ENCODE results near the gene EMD. TPM values are rescaled to one million over a fixed set of nuclear protein-coding genes. Genes with fewer than 3 reads are reported as not detected.

EMD gene
- total RNA-seq, 3 donors from 2014 or later, result 107 to 113 (median 111) TPM

DNA sequence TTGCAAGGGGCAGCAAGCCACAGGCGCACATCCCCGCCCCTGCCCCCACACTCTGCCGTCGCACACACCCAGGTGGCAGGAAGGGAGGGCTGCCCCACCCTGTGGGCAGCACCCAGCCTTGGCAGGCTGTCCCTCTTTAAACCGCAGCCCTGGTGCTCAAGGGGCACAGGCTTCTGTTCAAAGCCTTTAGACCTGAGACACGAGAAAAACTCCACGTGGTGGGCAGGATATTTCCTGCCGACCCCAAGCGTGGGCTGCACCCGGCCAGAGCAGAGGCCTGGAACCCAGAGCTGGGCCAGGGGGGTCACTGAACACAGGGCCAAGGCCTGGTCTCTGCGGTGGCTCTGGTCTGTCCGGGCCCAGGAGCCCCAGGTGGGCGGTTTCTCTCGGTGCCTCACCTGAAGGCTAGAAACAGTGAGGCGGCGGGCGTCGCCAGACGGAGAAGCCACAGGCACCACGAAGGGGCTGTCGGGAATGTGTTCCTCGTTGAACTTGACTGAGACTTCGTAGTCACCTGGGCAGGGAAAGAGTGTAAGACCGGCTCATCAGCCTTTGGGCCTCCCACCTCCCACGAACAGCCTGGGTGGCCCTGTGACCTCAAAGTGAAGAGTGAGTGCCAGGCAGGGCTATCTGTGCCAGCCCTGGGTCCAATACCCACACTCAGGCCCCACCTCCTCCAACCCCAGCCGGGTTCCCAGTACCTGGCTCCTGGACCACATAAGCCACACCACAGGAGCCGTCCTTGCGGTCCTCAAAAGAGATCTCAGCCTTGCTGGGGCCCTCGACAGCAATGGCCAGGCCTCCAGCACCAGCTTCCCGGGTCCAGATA is 27.7 kb upstream of the EMD start:
- DNase-seq (no peak), ATAC-seq (peak in 1 of 2 donors; percentile 11)
- H3K27me3 Mint-ChIP-seq (ENCODE audit: low read depth), result no peaks in the 10 kb centered on the region
- no peak overlapping the region for H3K4me3 Mint-ChIP-seq
- H3K36me3 Mint-ChIP-seq (ENCODE audit: insufficient read depth), result peaks cover 2% of the 10 kb centered on the region
- H3K4me1 Mint-ChIP-seq (ENCODE audit: low read depth), result peaks cover 42% of the 10 kb centered on the region
- H3K9me3 Mint-ChIP-seq, result no peaks in the 10 kb centered on the region

DNA sequence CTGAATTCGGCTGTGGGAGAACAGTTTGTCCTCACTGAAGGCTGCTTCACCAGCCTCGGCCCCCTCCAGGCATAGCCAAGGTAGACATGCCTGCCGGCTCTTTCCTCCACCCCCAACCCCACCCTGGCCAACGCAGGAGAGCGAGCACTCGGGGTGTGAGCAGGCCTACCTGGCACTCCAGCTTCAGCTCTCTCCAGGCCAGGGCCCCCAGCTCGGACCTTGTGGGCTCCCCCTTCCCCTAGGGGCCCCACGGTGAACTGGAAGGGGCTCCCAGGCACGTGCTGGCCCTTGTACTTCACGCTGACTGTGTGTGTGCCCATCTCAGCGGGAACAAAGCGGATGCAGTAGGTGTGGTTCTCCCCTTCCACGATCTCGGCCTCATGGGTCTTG is 27.1 kb upstream of the EMD start:
- Mint-ChIP-seq H3K4me1 (ENCODE audit: low read depth) (peaks cover 42% of the 10 kb centered on the region), H3K9me3 (no peaks in the 10 kb centered on the region), H3K36me3 (ENCODE audit: insufficient read depth) (peaks cover 2% of the 10 kb centered on the region), H3K4me3 (no peak overlapping the region), H3K27me3 (ENCODE audit: low read depth) (no peaks in the 10 kb centered on the region)
- ATAC-seq (no peak), DNase-seq (no peak)

DNA sequence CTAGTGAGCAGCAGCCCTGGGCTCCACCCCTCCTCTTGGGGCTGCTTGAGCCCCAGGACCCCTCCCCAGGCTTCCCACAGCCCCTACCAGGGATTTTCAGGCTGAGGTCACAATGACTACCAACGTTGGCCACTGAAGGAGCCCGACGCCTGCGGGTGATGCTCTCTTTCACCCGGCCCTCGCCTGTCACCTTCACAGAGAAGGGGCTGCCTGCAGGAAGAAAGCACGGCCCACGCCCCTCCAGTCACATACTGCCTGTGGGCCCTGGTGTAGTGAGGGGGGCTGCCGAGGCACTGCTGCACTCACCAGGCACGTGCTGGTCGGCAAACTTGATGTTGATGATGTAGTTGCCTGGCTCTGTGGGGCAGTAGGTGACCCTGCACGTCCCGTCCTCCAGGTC is 26.6 kb upstream of the EMD start:
- Mint-ChIP-seq H3K36me3 (ENCODE audit: insufficient read depth) (peaks cover 3% of the 10 kb centered on the region), H3K9me3 (no peaks in the 10 kb centered on the region), H3K4me1 (ENCODE audit: low read depth) (peaks cover 41% of the 10 kb centered on the region), H3K27me3 (ENCODE audit: low read depth) (no peaks in the 10 kb centered on the region), H3K4me3 (no peak overlapping the region)
- no peak for ATAC-seq
- no peak for DNase-seq

DNA sequence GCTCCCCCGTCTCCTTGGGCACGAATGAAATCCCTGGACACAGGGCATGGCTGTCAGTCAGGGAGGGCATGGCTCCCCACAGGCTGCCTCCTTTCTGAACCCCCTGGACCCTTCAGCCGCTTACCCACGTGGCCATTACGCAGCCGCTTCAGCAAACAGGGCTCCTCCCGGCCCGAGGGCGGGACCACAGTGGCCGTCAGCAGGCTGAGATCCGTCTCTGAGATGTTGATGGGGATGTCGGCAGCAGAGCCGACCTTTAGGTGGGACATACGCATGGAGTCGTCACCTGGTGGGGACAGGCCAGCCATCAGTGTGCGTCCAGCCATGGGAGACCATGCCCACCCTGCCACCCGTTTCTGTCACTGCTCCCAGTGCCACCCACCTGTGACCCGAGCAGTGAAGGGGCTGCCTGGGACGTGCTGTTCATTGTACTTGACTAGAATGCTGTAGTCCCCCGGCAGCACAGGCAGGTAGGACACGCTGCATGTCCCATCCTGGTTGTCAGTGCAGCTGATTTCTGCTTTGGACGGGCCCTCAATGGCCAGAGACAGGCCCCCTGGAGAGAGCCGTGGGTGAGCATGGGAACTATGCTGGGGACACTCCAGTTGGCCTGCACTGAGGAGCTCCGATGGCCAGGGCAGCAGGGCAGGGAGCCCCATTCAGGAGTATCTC is 25.8 kb upstream of the EMD start:
- Mint-ChIP-seq H3K4me1 (ENCODE audit: low read depth) (peaks cover 41% of the 10 kb centered on the region), H3K36me3 (ENCODE audit: insufficient read depth) (peaks cover 5% of the 10 kb centered on the region), H3K4me3 (no peak overlapping the region), H3K27me3 (ENCODE audit: low read depth) (no peaks in the 10 kb centered on the region), H3K9me3 (no peaks in the 10 kb centered on the region)
- DNase-seq (no peak), ATAC-seq (no peak)

DNA sequence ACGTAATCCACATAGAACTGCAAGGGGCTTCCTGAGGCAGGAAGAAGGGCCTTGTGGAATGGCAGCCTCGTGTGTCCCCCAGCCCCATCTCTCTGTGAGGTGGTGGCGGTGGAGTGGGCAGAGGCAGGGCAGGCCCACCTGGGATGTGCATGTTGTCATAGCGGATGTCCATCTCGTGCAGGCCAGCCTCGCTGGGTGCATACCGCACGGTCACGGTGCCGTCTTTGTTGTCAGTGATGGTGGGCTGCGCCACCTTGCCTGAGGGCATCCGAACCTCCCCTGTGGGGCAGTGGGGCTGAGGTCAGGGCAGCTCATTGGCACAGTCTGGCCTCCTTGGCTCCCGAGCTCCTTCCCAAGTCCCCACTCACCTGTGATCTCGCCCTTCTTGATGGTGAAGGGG is 25.1 kb upstream of the EMD start:
- no peak overlapping the region for H3K4me3 Mint-ChIP-seq
- no peaks in the 10 kb centered on the region for H3K9me3 Mint-ChIP-seq
- DNase-seq (no peak), ATAC-seq (no peak)
- peaks cover 43% of the 10 kb centered on the region for H3K4me1 Mint-ChIP-seq (ENCODE audit: low read depth)
- no peaks in the 10 kb centered on the region for H3K27me3 Mint-ChIP-seq (ENCODE audit: low read depth)
- H3K36me3 Mint-ChIP-seq (ENCODE audit: insufficient read depth), result peaks cover 10% of the 10 kb centered on the region

DNA sequence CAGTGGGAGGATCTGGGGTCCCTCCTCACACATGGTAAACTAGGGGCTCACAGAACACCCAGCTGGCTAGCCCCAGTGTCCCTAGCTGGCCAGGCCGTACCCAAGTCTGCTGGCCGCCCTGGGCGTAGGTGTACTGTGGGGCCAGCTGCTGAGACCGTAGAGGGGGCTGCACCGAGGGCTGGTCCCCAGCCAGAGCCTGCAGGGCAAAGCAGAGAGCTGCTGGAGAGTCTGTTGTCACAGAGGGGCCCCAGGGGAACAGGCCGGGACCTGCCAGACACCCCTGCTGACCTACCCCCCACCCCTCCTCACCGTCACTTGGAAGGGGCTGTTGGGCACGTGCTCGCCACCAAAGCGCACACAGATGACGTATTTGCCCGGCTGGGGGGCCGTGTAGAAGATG is 24.6 kb upstream of the EMD start:
- Mint-ChIP-seq H3K9me3 (no peaks in the 10 kb centered on the region), H3K36me3 (ENCODE audit: insufficient read depth) (peaks cover 10% of the 10 kb centered on the region), H3K4me3 (no peak overlapping the region), H3K27me3 (ENCODE audit: low read depth) (no peaks in the 10 kb centered on the region), H3K4me1 (ENCODE audit: low read depth) (peaks cover 42% of the 10 kb centered on the region)
- ATAC-seq (no peak), DNase-seq (no peak)

DNA sequence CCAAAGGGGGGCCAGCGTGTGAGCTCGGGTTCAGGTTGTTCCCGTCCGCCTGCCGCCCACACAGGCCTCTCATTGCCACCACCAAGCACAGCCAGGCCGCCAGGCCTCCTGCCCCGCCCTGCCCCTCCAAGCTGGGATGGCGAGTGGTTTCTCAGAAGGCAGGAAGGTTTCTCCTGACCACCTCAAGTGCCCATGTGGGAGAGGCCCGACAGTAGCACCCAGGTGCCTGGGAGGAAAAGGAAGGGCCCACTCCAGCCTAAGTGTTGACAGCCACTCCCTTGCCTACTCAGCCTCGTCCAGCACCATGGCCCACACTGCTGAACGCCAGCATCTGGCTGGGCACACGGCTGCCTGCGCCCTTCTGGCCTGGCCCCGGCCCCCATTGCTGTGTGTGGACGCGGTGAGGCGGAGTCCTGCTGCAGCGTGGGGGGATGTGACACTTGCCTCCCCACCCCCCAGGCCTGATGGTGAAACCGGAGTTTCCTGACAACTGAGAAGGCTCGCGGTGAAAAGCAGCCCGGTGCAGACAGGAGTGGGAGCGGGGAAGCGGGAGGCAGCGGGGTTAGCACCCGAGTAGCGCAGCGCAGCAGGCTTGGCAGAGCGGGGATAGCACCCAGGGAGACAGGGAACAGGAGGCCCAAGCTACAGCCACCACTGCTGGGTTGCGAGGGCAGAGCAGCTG is 23.9 kb upstream of the EMD start:
- H3K27me3 Mint-ChIP-seq (ENCODE audit: low read depth), result no peaks in the 10 kb centered on the region
- no peak for DNase-seq
- H3K4me1 Mint-ChIP-seq (ENCODE audit: low read depth), result peaks cover 41% of the 10 kb centered on the region
- no peaks in the 10 kb centered on the region for H3K9me3 Mint-ChIP-seq
- ATAC-seq, result no peak
- peaks cover 10% of the 10 kb centered on the region for H3K36me3 Mint-ChIP-seq (ENCODE audit: insufficient read depth)
- no peak overlapping the region for H3K4me3 Mint-ChIP-seq

DNA sequence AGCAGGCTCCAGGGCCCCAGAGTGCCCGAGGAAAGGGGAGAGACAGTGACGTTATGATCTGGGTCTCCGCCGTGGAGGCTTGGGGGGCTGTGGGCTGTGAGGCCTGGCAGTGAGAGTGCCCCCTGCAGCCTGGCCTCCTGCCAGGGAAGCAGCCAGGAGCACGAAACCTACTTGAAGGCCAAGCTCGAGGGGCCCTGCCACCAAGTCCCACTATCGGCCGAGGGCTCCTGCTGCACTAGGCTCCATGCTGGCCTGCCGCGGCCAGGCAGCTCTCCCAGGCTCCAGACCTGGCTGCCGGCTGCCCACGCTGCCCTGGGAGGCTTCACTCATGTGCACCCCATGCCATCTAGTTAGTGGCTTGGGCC is 23.3 kb upstream of the EMD start:
- Mint-ChIP-seq H3K36me3 (ENCODE audit: insufficient read depth) (peaks cover 10% of the 10 kb centered on the region), H3K9me3 (no peaks in the 10 kb centered on the region), H3K4me1 (ENCODE audit: low read depth) (peaks cover 39% of the 10 kb centered on the region), H3K4me3 (no peak overlapping the region), H3K27me3 (ENCODE audit: low read depth) (no peaks in the 10 kb centered on the region)
- DNase-seq, result no peak
- ATAC-seq, result no peak

DNA sequence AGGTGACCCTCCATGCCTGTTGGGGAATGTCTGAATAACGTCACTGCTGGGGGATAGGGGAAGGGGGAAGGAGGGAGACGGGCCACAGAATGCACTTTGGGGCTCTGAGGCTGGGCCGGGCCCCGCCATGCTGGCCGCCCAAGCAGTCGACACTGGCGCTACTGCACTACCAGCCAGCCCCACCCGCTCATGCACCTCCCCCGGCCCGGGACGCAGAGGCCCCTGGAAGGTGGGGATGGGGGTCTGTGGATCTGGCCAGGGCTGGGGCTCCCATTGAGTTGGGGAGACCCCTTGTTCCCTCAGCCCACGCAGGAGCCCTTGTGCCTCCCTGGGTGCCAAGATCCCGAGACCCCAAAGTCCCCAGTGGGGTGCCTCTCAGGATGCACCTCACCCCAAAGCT is 22.5 kb upstream of the EMD start:
- DNase-seq (no peak), ATAC-seq (no peak)
- H3K27me3 Mint-ChIP-seq (ENCODE audit: low read depth), result no peaks in the 10 kb centered on the region
- H3K4me1 Mint-ChIP-seq (ENCODE audit: low read depth), result peaks cover 43% of the 10 kb centered on the region
- no peaks in the 10 kb centered on the region for H3K9me3 Mint-ChIP-seq
- no peak overlapping the region for H3K4me3 Mint-ChIP-seq
- H3K36me3 Mint-ChIP-seq (ENCODE audit: insufficient read depth), result peaks cover 9% of the 10 kb centered on the region

DNA sequence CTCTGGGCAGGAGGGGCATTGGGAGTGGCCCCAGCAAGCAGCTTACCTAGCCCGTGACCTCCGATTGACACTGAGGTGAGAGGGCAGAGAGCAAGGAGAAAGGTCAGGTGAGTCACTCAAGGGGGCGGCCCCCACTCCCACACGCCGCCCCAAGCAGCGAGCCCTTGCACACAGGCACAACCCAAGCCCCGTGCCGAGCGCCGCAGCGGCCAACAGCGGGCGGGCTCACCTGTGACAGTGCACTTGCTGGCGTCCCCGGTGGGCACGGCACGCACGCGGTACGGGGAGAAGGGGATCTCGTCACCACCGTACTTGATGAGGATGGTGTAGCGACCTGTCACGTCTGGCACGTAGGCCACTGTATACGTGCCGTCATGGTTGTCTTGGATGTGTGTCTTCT is 21.9 kb upstream of the EMD start:
- Mint-ChIP-seq H3K9me3 (no peaks in the 10 kb centered on the region), H3K4me3 (no peak overlapping the region), H3K27me3 (ENCODE audit: low read depth) (no peaks in the 10 kb centered on the region), H3K36me3 (ENCODE audit: insufficient read depth) (peaks cover 8% of the 10 kb centered on the region), H3K4me1 (ENCODE audit: low read depth) (peaks cover 41% of the 10 kb centered on the region)
- ATAC-seq, result peak in 1 of 2 donors; percentile 46
- no peak for DNase-seq

DNA sequence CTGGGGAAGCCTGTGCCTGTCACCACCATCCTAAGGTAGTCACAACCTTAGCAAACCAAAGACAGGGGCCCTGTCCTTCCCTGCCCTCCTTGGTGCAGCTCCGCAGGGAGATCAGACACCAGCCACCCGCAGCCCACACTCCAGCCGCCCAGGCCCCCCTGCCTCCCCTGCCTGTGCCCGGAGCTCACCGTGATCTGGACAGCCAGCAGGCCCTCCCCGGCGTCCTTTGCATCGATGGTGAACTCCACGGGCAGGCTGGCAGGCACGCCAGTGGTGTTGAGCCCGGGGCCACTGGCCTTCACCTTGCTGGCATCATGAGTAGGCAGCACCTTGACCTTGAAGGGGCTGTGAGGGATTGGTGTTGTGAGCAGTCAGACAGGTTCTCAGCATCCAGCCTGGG is 21.1 kb upstream of the EMD start:
- H3K4me3 Mint-ChIP-seq, result no peak overlapping the region
- H3K4me1 Mint-ChIP-seq (ENCODE audit: low read depth), result peaks cover 40% of the 10 kb centered on the region
- no peaks in the 10 kb centered on the region for H3K27me3 Mint-ChIP-seq (ENCODE audit: low read depth)
- DNase-seq, result no peak
- ATAC-seq, result no peak
- H3K36me3 Mint-ChIP-seq (ENCODE audit: insufficient read depth), result peaks cover 11% of the 10 kb centered on the region
- no peaks in the 10 kb centered on the region for H3K9me3 Mint-ChIP-seq

DNA sequence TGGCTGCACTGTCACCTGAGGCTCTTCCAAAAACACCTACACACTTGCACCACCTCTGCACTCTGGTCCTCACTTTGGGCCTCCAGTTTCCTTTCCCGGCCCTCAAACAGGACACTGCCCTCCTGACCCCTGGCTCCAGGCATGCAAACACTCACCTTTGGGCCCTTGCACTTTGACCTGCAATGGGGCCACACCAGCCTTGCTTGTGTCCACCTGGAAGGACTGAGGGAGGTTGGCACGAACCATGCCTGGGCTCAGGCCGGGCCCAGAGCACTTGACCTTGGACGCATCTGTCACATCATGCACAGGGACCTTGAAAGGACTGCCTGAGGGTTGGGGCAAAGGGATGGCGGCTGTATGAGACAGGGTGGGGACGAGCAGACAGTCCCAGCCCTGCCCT is 20.3 kb upstream of the EMD start:
- ATAC-seq, result no peak
- no peaks in the 10 kb centered on the region for H3K9me3 Mint-ChIP-seq
- no peak overlapping the region for H3K4me3 Mint-ChIP-seq
- no peaks in the 10 kb centered on the region for H3K27me3 Mint-ChIP-seq (ENCODE audit: low read depth)
- H3K36me3 Mint-ChIP-seq (ENCODE audit: insufficient read depth), result peaks cover 11% of the 10 kb centered on the region
- H3K4me1 Mint-ChIP-seq (ENCODE audit: low read depth), result peaks cover 34% of the 10 kb centered on the region
- DNase-seq, result no peak

DNA sequence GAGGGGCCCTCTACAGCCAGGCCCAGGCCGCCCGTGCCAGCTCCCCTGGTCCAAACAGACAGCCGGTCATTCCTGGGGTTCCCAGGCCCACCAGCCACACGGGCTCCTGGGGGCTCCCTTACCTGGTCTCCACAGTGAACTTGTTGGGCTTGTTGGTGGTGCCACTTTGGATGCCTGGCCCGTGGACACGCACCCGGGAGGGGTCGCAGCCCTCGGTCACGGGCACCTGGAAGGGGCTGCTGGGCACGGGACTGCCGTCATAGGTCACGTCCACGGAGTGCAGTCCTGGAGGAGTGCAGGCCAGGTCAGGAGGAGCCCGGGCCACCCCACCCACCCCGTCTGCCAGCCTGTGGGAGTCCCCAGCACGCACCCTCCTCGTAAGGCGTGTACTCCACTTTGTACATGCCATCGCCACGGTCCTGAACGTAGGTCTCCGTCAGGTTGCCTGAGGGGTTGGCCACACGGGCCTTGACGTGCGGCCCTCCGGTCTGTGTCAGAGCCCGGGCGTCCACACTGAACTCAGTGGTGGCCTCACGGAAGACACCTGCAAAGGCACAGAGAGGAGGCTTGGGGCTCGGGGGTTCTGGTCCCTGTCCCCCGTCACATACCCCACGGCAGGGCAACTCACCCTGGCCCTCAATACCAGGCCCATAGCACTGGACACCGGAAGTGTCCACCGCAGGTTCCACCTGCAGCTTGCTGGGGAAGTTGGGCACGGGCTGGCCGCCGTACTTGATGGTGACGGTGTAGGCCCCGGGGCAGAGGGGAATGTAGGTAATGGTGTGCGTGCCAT is 19.5 kb upstream of the EMD start:
- H3K36me3 Mint-ChIP-seq (ENCODE audit: insufficient read depth), result peaks cover 11% of the 10 kb centered on the region
- no peak for DNase-seq
- no peak for ATAC-seq

DNA sequence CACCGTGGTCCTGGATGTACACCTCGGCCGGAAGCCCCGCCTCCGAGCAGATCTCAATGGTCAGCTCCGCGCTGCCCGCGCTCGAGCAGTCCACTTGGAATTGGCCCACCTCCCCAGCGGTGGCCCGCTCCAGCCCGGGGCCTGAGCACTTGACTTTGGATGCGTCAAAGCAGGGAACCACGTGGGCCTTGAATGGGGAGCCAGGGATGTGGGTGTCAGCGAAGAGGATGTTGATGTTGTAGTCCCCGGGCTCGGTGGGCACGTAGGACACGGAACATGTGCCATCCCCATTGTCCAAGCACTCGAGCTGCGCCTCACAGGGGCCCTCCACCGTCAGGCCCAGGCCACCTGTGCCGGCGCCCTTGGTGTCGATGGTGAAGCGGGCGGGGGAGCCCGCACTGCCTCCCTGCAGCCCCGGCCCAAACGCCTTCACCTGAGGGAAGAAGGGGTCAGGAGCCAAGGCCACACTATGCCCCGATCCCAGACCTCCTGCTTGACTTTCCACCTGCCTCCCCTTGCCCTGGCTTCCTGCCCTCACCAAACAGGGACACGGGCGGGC is 18.9 kb upstream of the EMD start:
- Mint-ChIP-seq H3K4me3 (no peak overlapping the region), H3K9me3 (no peaks in the 10 kb centered on the region), H3K27me3 (ENCODE audit: low read depth) (no peaks in the 10 kb centered on the region), H3K36me3 (ENCODE audit: insufficient read depth) (peaks cover 11% of the 10 kb centered on the region), H3K4me1 (ENCODE audit: low read depth) (peaks cover 30% of the 10 kb centered on the region)
- DNase-seq (no peak), ATAC-seq (no peak)

More for the DNA sequence above, 19.5 kb upstream of the EMD start:
- Mint-ChIP-seq H3K9me3 (no peaks in the 10 kb centered on the region), H3K4me1 (ENCODE audit: low read depth) (peaks cover 30% of the 10 kb centered on the region), H3K27me3 (ENCODE audit: low read depth) (no peaks in the 10 kb centered on the region), H3K4me3 (no peak overlapping the region)

All from activated T-cell treated with anti-CD3 and anti-CD28 coated beads, Interleukin-2, amount 50 U/mL, for 4 hours (primary cell).